ENCODE data around the gene DHX34.

The DHX34 gene

DNA sequence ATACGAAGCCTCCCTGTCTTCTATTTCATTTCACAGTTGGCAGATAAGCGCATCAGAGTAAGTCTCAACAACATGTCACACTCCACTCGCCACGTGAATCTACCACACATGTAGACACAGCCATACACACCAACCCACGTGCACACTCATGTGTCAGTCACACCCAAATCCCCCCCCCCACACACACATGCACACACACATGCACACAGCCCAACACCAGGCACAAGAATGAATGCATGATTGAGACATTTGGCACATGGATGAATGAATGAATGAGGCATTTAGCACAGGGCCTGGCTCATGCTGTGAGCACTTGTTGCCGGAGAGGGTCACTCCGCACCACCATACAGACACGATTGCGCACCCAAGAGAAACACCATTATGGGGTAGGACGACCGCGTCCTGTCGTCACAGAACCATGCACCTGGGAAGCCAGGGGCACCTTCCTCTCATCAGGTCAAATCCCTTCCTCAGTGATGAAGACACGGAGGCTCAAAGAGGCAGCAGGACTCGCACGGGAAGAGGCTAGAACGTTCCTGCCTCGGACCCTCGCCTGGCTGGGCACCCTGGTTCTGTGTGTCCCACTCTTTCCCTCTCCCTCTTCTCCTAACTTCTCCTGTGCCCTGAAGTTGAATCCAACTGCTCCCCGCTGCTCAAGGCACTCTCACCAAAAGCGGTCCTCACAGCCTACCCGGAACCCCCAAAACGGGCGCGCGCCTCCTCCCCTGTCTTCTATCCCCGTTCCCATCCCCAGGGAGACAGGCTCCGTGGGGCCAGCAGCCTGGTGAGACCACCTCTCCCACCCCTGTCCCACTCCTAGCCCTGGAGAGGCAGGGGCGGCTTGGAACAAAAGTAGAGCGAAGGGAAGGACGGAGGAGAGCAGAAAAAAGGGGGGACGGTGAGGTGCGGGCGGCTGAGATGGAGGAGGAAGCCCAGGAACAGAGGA, 68.9 kb downstream of the DHX34 start:
- peaks cover 46% of the 10 kb centered on the region for H3K4me1 ChIP-seq (ENCODE audit: control insufficient read depth, insufficient read depth, low read length)
- H3K9me3 ChIP-seq (ENCODE audit: control insufficient read depth, low read length), result no peaks in the 10 kb centered on the region
- peaks cover 49% of the 10 kb centered on the region for H3K27me3 ChIP-seq (ENCODE audit: control insufficient read depth, insufficient read depth, low read length, poor library complexity, severe bottlenecking)
- H3K27ac ChIP-seq (ENCODE audit: insufficient read depth, low read depth, low read length, poor library complexity, severe bottlenecking), result no peak overlapping the region
- 5 to 6% methylated on average over 34 of the region's 34 CpGs for WGBS, 2 experiments
- peaks cover 18% of the 10 kb centered on the region for H3K36me3 ChIP-seq (ENCODE audit: control insufficient read depth, insufficient read depth, low read length)
- peak overlapping the region; percentile 69 for H3K4me3 ChIP-seq (ENCODE audit: insufficient read depth, low read depth, low read length)

DNA sequence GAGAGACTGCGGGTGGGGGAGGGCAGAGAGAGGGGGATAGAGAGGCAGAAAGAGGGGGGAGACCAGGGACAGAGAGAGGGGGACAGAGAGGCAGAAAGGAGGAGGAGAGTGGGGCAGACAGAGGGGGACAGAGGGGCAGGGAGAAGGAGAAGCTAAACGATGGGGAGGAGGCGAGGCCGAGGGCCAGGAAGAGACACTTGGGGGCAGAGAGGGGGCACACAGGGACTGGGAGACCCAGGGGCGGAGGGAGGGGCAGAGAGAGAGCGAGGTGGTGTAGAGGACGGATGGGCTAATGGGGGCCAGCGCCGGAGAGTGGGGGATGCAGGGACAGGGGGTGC, 69.5 kb downstream of the DHX34 start:
- H3K36me3 ChIP-seq (ENCODE audit: control insufficient read depth, insufficient read depth, low read length), result peaks cover 14% of the 10 kb centered on the region
- H3K27me3 ChIP-seq (ENCODE audit: control insufficient read depth, insufficient read depth, low read length, poor library complexity, severe bottlenecking), result peaks cover 50% of the 10 kb centered on the region
- 1% methylated on average over 9 of the region's 9 CpGs for WGBS, 2 experiments
- H3K27ac ChIP-seq (ENCODE audit: insufficient read depth, low read depth, low read length, poor library complexity, severe bottlenecking), result no peak overlapping the region
- H3K4me1 ChIP-seq (ENCODE audit: control insufficient read depth, insufficient read depth, low read length), result peaks cover 51% of the 10 kb centered on the region
- no peaks in the 10 kb centered on the region for H3K9me3 ChIP-seq (ENCODE audit: control insufficient read depth, low read length)
- peak overlapping the region; percentile 69 for H3K4me3 ChIP-seq (ENCODE audit: insufficient read depth, low read depth, low read length)

DNA sequence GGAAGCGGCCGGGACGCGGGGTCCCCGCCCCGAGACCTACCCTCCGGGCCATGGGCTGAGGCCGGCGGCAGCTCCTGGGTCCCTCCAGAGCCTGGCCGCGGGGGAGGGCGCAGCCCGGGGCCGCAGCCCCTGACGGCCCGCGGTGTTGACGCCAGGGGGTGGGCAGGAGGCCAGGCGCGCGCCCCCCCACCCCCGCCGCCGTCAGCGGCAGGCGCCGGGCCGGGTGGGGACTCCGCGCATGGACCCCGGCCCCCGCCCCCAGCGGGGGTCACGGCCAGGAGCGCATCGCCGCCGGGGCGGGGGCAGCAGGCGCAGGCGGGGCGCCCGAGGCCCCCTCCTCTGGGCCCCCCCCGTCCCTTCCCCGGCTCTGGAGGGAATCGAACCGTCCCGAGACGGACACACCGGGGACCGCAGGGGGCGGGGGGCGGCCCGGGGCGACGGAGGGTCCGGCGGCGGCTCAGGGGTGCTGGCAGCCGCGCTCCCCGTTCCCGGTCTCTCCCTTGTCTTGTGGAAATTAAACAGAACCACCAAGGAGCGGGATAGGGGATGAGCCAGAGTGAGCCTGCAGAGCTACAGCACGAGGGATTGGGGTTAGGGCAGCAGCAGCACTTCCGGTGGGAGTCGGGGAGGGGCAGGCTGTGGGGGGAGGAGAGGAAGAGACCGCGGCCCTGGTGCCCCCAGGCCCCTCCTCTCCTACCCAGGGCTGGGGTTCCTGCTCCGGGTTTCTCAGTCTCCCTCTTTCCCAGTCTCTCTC, 70.1 kb downstream of the DHX34 start, which contains the start of gene MEIS3:
MEIS3 (minus strand) TSS at position 498 of the 754 bp plus-strand sequence; CDS start at position 52, 446 bp downstream.
- peaks cover 8% of the 10 kb centered on the region for H3K36me3 ChIP-seq (ENCODE audit: control insufficient read depth, insufficient read depth, low read length)
- H3K27ac ChIP-seq (ENCODE audit: insufficient read depth, low read depth, low read length, poor library complexity, severe bottlenecking), result peak within 1 kb of the TSS; percentile 39
- H3K4me3 ChIP-seq (ENCODE audit: insufficient read depth, low read depth, low read length), result peak within 1 kb of the TSS; percentile 69
- peaks cover 50% of the 10 kb centered on the region for H3K27me3 ChIP-seq (ENCODE audit: control insufficient read depth, insufficient read depth, low read length, poor library complexity, severe bottlenecking)
- WGBS, 2 experiments, result 0 to 1% methylated on average over 62 to 63 of the region's 70 CpGs
- H3K4me1 ChIP-seq (ENCODE audit: control insufficient read depth, insufficient read depth, low read length), result peaks cover 51% of the 10 kb centered on the region
- H3K9me3 ChIP-seq (ENCODE audit: control insufficient read depth, low read length), result no peaks in the 10 kb centered on the region

DNA sequence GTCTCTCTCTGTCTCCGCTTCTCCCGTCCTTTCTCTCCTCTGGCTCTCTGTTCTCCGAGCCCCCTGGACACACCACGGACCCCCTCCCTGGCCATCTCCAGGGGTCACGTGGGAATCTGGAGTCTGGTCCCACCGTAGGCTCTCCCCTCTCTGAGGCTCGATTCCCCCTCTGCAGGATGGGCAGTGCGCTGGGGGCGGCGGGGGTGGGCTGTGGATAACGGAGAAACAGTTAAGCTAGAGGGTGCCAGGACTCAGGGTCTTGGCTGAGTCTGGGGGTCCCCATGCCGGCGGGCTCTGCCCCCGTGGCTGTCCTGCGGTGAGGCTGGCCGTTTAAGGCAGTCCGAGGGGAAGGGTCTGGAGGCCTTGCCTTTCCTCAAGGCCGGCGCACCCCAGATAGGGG, 70.7 kb downstream of the DHX34 start:
- 2 to 4% methylated on average over 17 to 19 of the region's 19 CpGs for WGBS, 2 experiments
- H3K27me3 ChIP-seq (ENCODE audit: control insufficient read depth, insufficient read depth, low read length, poor library complexity, severe bottlenecking), result peaks cover 50% of the 10 kb centered on the region

DNA sequence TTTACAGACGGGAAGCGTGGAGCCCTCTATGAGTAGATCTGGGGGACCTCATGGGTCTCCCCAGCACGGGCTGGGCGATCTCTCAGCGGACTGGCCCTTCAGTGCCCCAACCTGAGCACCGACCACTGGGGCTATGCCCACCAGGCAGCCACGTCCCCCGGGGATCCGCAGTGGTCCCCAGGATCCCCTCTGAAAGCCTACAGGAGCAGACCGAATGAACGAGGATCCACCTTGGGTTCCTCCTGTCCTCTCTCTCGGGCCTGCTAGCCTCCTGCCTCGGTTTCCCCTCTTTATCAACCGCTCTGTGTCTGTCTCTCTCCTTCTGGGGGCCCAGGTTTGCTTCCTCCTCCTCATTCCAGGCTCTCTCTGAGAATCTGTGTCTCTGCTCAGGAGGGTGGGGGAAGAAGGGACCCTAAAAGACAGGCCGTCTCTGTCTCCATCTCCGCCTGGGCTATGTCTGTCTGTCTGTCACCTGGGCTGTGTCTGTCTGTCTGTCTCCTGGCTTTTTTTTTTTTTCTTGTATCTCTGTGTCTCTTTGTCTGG, 72.2 kb downstream of the DHX34 start:
- Histone ChIP-seq H3K9me3 (ENCODE audit: control insufficient read depth, low read length) (no peaks in the 10 kb centered on the region), H3K4me3 (ENCODE audit: insufficient read depth, low read depth, low read length) (peak overlapping the region; percentile 24), H3K4me1 (ENCODE audit: control insufficient read depth, insufficient read depth, low read length) (peaks cover 51% of the 10 kb centered on the region), H3K27me3 (ENCODE audit: control insufficient read depth, insufficient read depth, low read length, poor library complexity, severe bottlenecking) (peaks cover 50% of the 10 kb centered on the region), H3K27ac (ENCODE audit: insufficient read depth, low read depth, low read length, poor library complexity, severe bottlenecking) (peak overlapping the region; percentile 64), H3K36me3 (ENCODE audit: control insufficient read depth, insufficient read depth, low read length) (no peaks in the 10 kb centered on the region)
- 19% methylated on average over 16 of the region's 16 CpGs for WGBS, 2 experiments

More for the DNA sequence above, 70.7 kb downstream of the DHX34 start:
- H3K9me3 ChIP-seq (ENCODE audit: control insufficient read depth, low read length), result no peaks in the 10 kb centered on the region
- peak overlapping the region; percentile 69 for H3K4me3 ChIP-seq (ENCODE audit: insufficient read depth, low read depth, low read length)
- peaks cover 51% of the 10 kb centered on the region for H3K4me1 ChIP-seq (ENCODE audit: control insufficient read depth, insufficient read depth, low read length)
- peaks cover 5% of the 10 kb centered on the region for H3K36me3 ChIP-seq (ENCODE audit: control insufficient read depth, insufficient read depth, low read length)
- peak overlapping the region; percentile 39 for H3K27ac ChIP-seq (ENCODE audit: insufficient read depth, low read depth, low read length, poor library complexity, severe bottlenecking)

DNA sequence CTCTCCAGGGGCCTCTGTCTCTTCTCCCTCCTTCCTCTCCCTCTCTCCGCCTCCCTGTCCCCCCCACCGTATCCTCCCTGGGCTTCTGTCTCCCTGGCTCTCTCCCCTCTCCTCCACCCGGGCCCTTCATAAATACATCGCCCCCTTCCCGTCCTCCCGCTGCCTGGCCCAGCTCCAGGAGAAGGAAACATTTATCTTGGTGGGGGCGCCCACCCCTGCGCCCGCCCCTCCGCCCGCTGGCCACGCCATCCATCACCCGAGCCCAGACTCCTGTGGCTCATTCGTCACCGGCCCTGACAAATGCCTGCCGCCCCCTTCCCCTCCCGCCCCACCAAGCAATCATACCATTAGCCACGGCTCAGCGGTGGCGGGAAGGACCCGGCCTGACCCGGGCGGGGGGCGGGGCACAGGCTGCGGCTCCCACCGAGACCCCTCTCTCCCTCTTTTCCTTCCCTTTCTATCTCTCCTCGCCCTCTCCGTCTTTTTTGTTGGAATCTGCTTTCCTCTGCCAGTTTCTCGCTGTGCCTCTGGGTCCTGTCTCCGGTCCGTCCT, 72.8 kb downstream of the DHX34 start:
- peak overlapping the region; percentile 11 for H3K4me3 ChIP-seq (ENCODE audit: insufficient read depth, low read depth, low read length)
- no peaks in the 10 kb centered on the region for H3K36me3 ChIP-seq (ENCODE audit: control insufficient read depth, insufficient read depth, low read length)
- H3K4me1 ChIP-seq (ENCODE audit: control insufficient read depth, insufficient read depth, low read length), result peaks cover 51% of the 10 kb centered on the region
- peak overlapping the region; percentile 64 for H3K27ac ChIP-seq (ENCODE audit: insufficient read depth, low read depth, low read length, poor library complexity, severe bottlenecking)
- no peaks in the 10 kb centered on the region for H3K9me3 ChIP-seq (ENCODE audit: control insufficient read depth, low read length)
- 1% methylated on average over 31 of the region's 31 CpGs for WGBS, 2 experiments
- H3K27me3 ChIP-seq (ENCODE audit: control insufficient read depth, insufficient read depth, low read length, poor library complexity, severe bottlenecking), result peaks cover 50% of the 10 kb centered on the region

DNA sequence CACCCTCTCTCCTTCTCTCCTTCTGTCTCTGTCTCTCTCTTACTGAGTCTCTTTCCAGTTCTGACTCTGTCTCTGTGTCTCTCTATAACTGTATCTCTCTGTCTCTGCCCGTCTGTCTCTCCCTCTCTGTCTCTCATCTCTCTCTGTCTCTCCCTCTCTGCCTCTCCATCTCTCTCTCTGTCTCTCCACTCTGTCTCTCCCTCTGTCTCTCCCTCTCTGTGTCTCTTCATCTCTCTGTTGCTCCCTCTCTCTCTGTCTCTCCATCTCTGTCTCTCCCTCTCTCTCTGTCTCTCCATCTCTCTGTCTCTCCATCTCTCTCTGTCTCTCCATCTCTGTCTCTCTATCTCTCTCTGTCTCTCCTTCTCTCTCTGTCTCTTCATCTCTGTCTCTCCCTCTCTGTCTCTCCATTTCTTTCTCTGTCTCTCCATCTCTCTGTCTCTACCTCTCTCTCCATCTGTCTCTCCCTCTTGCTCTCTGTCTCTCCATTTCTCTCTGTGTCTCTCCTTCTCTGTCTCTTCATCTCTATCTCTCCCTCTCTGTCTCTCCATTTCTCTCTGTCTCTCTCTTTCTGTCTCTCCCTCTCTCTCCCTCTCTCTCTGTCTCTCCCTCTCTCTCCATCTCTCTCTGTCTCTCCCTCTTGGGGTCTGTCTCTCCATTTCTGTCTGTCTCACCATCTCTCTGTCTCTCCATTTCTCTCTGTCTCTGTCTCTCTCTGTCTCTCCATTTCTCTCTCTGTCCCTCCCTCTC, 73.5 kb downstream of the DHX34 start:
- WGBS, 2 experiments, result 9 to 10% methylated on average over 1 of the region's 1 CpG
- Histone ChIP-seq H3K9me3 (ENCODE audit: control insufficient read depth, low read length) (no peaks in the 10 kb centered on the region), H3K4me3 (ENCODE audit: insufficient read depth, low read depth, low read length) (no peak overlapping the region), H3K27ac (ENCODE audit: insufficient read depth, low read depth, low read length, poor library complexity, severe bottlenecking) (no peak overlapping the region), H3K27me3 (ENCODE audit: control insufficient read depth, insufficient read depth, low read length, poor library complexity, severe bottlenecking) (peaks cover 49% of the 10 kb centered on the region), H3K36me3 (ENCODE audit: control insufficient read depth, insufficient read depth, low read length) (no peaks in the 10 kb centered on the region), H3K4me1 (ENCODE audit: control insufficient read depth, insufficient read depth, low read length) (peaks cover 47% of the 10 kb centered on the region)

DNA sequence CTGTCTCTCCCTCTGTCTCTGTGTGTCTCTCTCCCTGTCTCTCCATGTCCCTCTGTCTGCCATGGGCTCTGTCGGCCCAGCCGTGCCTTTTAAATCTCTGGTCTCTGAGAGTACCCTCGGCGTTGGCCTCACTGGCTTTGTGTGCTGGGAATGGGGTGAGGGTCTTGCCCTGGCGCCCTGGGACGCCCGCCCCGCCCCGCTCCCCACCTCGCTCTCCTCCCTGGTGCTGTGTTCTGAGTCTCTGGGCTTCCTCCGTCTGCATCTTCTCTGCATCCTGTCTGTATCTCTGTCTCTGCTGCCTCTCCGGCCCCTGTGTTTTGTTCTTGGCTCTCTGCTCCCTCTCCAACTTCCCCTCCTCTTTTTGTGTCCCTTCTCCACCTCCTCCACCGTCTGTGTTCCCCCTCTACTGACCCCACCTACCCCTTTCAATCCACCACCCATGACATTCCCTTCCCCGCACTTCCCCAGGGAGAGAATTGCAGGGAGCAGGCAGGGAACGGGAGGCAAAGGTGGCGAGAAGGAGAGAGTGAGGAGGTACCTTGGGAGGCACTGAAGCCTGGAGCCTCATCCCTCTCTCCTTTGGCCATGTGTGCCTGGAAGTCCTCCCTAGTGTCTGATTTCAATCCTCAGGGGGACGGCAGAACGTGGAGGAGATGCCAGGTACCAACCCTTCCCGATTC, 74.2 kb downstream of the DHX34 start:
- WGBS, 2 experiments, result 36% methylated on average over 19 of the region's 19 CpGs
- Histone ChIP-seq H3K4me3 (ENCODE audit: insufficient read depth, low read depth, low read length) (no peak overlapping the region), H3K4me1 (ENCODE audit: control insufficient read depth, insufficient read depth, low read length) (peaks cover 46% of the 10 kb centered on the region), H3K36me3 (ENCODE audit: control insufficient read depth, insufficient read depth, low read length) (no peaks in the 10 kb centered on the region), H3K27me3 (ENCODE audit: control insufficient read depth, insufficient read depth, low read length, poor library complexity, severe bottlenecking) (peaks cover 42% of the 10 kb centered on the region), H3K9me3 (ENCODE audit: control insufficient read depth, low read length) (no peaks in the 10 kb centered on the region), H3K27ac (ENCODE audit: insufficient read depth, low read depth, low read length, poor library complexity, severe bottlenecking) (no peak overlapping the region)
